Measurements from ENCODE around the gene TAF6. TPM values are rescaled to one million over a fixed set of nuclear protein-coding genes. Genes with fewer than 3 reads are reported as not detected.

Gene TAF6
- total and polyA plus RNA-seq, 9 of the 15 experiments (the other 6 are each of a cell fraction or from before 2014, with no cell fraction given), result 0.78 to 78.7 (median 21.3) TPM

- no peak for TF ChIP-seq ZNF436 (CRISPR knock-in tag; IDR thresholded peaks at IDR 0.05)
- TF ChIP-seq GTF2E2 (tag; IDR thresholded peaks at IDR 0.05), result peak; percentile 97
- peak; percentile 80; the same call in 1 of the 2 replicates for TF ChIP-seq KLF6 (CRISPR knock-in tag; IDR thresholded peaks at IDR 0.05; ENCODE audit: borderline replicate concordance)
- TF ChIP-seq, protein P1, sequence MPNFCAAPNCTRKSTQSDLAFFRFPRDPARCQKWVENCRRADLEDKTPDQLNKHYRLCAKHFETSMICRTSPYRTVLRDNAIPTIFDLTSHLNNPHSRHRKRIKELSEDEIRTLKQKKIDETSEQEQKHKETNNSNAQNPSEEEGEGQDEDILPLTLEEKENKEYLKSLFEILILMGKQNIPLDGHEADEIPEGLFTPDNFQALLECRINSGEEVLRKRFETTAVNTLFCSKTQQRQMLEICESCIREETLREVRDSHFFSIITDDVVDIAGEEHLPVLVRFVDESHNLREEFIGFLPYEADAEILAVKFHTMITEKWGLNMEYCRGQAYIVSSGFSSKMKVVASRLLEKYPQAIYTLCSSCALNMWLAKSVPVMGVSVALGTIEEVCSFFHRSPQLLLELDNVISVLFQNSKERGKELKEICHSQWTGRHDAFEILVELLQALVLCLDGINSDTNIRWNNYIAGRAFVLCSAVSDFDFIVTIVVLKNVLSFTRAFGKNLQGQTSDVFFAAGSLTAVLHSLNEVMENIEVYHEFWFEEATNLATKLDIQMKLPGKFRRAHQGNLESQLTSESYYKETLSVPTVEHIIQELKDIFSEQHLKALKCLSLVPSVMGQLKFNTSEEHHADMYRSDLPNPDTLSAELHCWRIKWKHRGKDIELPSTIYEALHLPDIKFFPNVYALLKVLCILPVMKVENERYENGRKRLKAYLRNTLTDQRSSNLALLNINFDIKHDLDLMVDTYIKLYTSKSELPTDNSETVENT (CRISPR knock-in tag; IDR thresholded peaks at IDR 0.05), result peak; percentile 16; the same call in 1 of the 2 replicates
- TF ChIP-seq NCOA6 (IDR thresholded peaks at IDR 0.05), result no peak
- no peak for TF ChIP-seq MBD1 (CRISPR knock-in tag; IDR thresholded peaks at IDR 0.05)
- TF ChIP-seq, protein P2, sequence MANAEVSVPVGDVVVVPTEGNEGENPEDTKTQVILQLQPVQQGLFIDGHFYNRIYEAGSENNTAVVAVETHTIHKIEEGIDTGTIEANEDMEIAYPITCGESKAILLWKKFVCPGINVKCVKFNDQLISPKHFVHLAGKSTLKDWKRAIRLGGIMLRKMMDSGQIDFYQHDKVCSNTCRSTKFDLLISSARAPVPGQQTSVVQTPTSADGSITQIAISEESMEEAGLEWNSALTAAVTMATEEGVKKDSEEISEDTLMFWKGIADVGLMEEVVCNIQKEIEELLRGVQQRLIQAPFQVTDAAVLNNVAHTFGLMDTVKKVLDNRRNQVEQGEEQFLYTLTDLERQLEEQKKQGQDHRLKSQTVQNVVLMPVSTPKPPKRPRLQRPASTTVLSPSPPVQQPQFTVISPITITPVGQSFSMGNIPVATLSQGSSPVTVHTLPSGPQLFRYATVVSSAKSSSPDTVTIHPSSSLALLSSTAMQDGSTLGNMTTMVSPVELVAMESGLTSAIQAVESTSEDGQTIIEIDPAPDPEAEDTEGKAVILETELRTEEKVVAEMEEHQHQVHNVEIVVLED (CRISPR knock-in tag; IDR thresholded peaks at IDR 0.05), result peak; percentile 50
- TF ChIP-seq ZNF165 (CRISPR knock-in tag; IDR thresholded peaks at IDR 0.05; ENCODE audit: borderline replicate concordance), result peak; percentile 75; the same call in 1 of the 2 replicates
- no peak for TF ChIP-seq KLF10 (CRISPR knock-in tag; IDR thresholded peaks at IDR 0.05)
- TF ChIP-seq, protein P3, sequence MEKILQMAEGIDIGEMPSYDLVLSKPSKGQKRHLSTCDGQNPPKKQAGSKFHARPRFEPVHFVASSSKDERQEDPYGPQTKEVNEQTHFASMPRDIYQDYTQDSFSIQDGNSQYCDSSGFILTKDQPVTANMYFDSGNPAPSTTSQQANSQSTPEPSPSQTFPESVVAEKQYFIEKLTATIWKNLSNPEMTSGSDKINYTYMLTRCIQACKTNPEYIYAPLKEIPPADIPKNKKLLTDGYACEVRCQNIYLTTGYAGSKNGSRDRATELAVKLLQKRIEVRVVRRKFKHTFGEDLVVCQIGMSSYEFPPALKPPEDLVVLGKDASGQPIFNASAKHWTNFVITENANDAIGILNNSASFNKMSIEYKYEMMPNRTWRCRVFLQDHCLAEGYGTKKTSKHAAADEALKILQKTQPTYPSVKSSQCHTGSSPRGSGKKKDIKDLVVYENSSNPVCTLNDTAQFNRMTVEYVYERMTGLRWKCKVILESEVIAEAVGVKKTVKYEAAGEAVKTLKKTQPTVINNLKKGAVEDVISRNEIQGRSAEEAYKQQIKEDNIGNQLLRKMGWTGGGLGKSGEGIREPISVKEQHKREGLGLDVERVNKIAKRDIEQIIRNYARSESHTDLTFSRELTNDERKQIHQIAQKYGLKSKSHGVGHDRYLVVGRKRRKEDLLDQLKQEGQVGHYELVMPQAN (IDR thresholded peaks at IDR 0.05; ENCODE audit: borderline replicate concordance), result peak; percentile 85
- TF ChIP-seq TRIM24 (IDR thresholded peaks at IDR 0.05), result no peak
- 0 out of 2 replicates have a peak, but pooled peaks have one; percentile 64 for TF ChIP-seq CHAMP1 (IDR thresholded peaks at IDR 0.05)
Measured at GRCh38 chr7:100119072-100119969, at the start of gene TAF6, which contains the start of gene CNPY4 (continued).

All from K562 (cell line).